H1 (cell line): ENCODE measurements around the gene PAGE4. TPM values are rescaled to one million over a fixed set of nuclear protein-coding genes. Genes with fewer than 3 reads are reported as not detected.

Experiments used
- CTCF ChIA-PET: fragments of 300-600 bp; sonication (Branson Sonifier 250); formaldehyde crosslinking; loops from one replicate; lab custom pipeline; 2021; ENCODE audit not compliant: partially characterized antibody; lab: Charles Lee
- POLR2A ChIA-PET: fragments of 300-600 bp; sonication (Branson Sonifier 250); formaldehyde crosslinking; loops from one replicate; lab custom pipeline; 2021; ENCODE audit warnings: inconsistent platforms; ENCODE audit not compliant: partially characterized antibody; lab: Charles Lee
- DNase-seq, 2 experiments: peaks; one replicate each; pipeline versions ENCODE4 v3.0.0 to v3.0.0-alpha.2; 2010 to 2022; ENCODE audit warnings: low spot score in 2 of 2, low read depth in 1 of 2, mixed read lengths in 1 of 2
- FAIRE-seq: peaks from 2 replicates; lab custom pipeline; 2011; peaks lifted over from hg19 to GRCh38; lab: Jason Lieb, UNC
- H2AFZ ChIP-seq: 2 replicates; pipeline ENCODE4 v1.8.1; 2012; ENCODE audit warnings: low read length, inconsistent platforms
- H2AK5ac ChIP-seq: 2 replicates; pipeline ENCODE4 v1.6.1; 2013; ENCODE audit warnings: low read depth, low read length
- H2BK120ac ChIP-seq: replicated peaks from 2 replicates; pipeline ENCODE3; 2013; ENCODE audit warnings: low read depth, low read length, inconsistent platforms
- H2BK12ac ChIP-seq: 2 replicates; pipeline ENCODE4 v1.6.1; 2013; ENCODE audit warnings: low read depth, low read length
- H2BK15ac ChIP-seq: 2 replicates; pipeline ENCODE4 v1.6.1; 2013; ENCODE audit warnings: low read length
- H2BK20ac ChIP-seq: 2 replicates; pipeline ENCODE4 v1.6.1; 2013; ENCODE audit warnings: low read length
- H2BK5ac ChIP-seq: 2 replicates; pipeline ENCODE4 v1.6.1; 2013; ENCODE audit warnings: low read depth, low read length
- H3K14ac ChIP-seq: 2 replicates; pipeline ENCODE4 v1.6.1; 2013; ENCODE audit warnings: inconsistent platforms; ENCODE audit not compliant: insufficient read length
- H3K18ac ChIP-seq: 2 replicates; pipeline ENCODE4 v1.6.1; 2013; ENCODE audit warnings: low read length; ENCODE audit errors: extremely low read depth
- H3K23ac ChIP-seq: 2 replicates; pipeline ENCODE4 v1.6.1; 2013; ENCODE audit warnings: inconsistent platforms; ENCODE audit not compliant: insufficient read length
- H3K23me2 ChIP-seq: 2 replicates; pipeline ENCODE4 v1.6.1; 2013; ENCODE audit warnings: low read depth, low read length
- H3K27ac ChIP-seq: 2 replicates; pipeline ENCODE4 v1.6.1; 2011; ENCODE audit warnings: low read depth, low read length, inconsistent platforms
- H3K27me3 ChIP-seq, 4 experiments: replicated peaks in 1 of 4; 1 replicate in 1 of 4; 2 replicates in 3 of 4; pipeline versions ENCODE4 v1.6.1 to v1.8.1; 2011 to 2013; ENCODE audit warnings: low read length in 3 of 4, mild to moderate bottlenecking in 3 of 4, inconsistent platforms in 2 of 4, mixed read lengths in 2 of 4, moderate library complexity in 1 of 4; ENCODE audit not compliant: control insufficient read depth in 3 of 4, insufficient read depth in 3 of 4; ENCODE audit errors: extremely low read depth in 1 of 4
- H3K36me3 ChIP-seq, 4 experiments: 2 replicates each; pipeline versions ENCODE4 v1.6.1 to v1.8.1; 2011 to 2013; ENCODE audit warnings: mild to moderate bottlenecking in 4 of 4, low read length in 3 of 4, moderate library complexity in 2 of 4, control low read depth in 1 of 4, inconsistent platforms in 1 of 4; ENCODE audit not compliant: insufficient read depth in 4 of 4, control insufficient read depth in 2 of 4
- H3K4ac ChIP-seq: replicated peaks from 2 replicates; pipeline ENCODE3; 2013; ENCODE audit warnings: low read length, low read depth, mixed read lengths, inconsistent platforms; ENCODE audit not compliant: insufficient read length
- H3K4me1 ChIP-seq, 4 experiments: replicated peaks in 1 of 4; 1 replicate in 1 of 4; 2 replicates in 3 of 4; pipeline versions ENCODE4 v1.6.1 to v1.8.1; 2011 to 2013; ENCODE audit warnings: low read length in 3 of 4, inconsistent platforms in 2 of 4, mixed read lengths in 1 of 4; ENCODE audit not compliant: insufficient read depth in 4 of 4, control insufficient read depth in 3 of 4
- H3K4me2 ChIP-seq, 2 experiments: 2 replicates each; pipeline versions ENCODE4 v1.6.1 to v1.8.1; 2011 to 2013; ENCODE audit warnings: low read depth in 2 of 2, low read length in 2 of 2, control low read depth in 1 of 2, inconsistent platforms in 1 of 2, mild to moderate bottlenecking in 1 of 2; ENCODE audit not compliant: insufficient read depth in 1 of 2
- H3K4me3 ChIP-seq, 4 experiments: fragments of 200-600, 300-600 bp in 1 of 4; sonication (generic), shearing (Covaris generic), sonication (Bioruptor Twin) in 1 of 4; 2 replicates each; pipeline versions ENCODE4 v1.5.1 to v1.8.1; 2011 to 2016; ENCODE audit warnings: low read length in 4 of 4, low read depth in 3 of 4, control low read depth in 2 of 4, inconsistent platforms in 2 of 4, mild to moderate bottlenecking in 2 of 4, mixed read lengths in 1 of 4, moderate library complexity in 1 of 4; ENCODE audit not compliant: insufficient read depth in 2 of 4; ENCODE audit errors: extremely low read depth in 1 of 4
- H3K56ac ChIP-seq: replicated peaks from 2 replicates; pipeline ENCODE3; 2013; ENCODE audit warnings: low read depth, mild to moderate bottlenecking, mixed read lengths, low read length, inconsistent platforms; ENCODE audit not compliant: insufficient read length
- H3K79me1 ChIP-seq: 2 replicates; pipeline ENCODE4 v1.6.1; 2013; ENCODE audit warnings: low read depth, low read length, control low read depth
- H3K79me2 ChIP-seq, 2 experiments: 2 replicates each; pipeline versions ENCODE4 v1.6.1 to v1.8.1; 2012 to 2013; ENCODE audit warnings: low read length in 2 of 2, mild to moderate bottlenecking in 2 of 2, inconsistent platforms in 1 of 2; ENCODE audit not compliant: insufficient read depth in 2 of 2, control insufficient read depth in 1 of 2
- H3K9ac ChIP-seq, 4 experiments: replicated peaks in 1 of 4; 1 replicate in 1 of 4; 2 replicates in 3 of 4; pipeline versions ENCODE4 v1.6.1 to v1.8.1; 2011 to 2013; ENCODE audit warnings: low read depth in 3 of 4, low read length in 3 of 4, control low read depth in 2 of 4, mild to moderate bottlenecking in 2 of 4, moderate library complexity in 2 of 4, inconsistent platforms in 1 of 4; ENCODE audit errors: extremely low read depth in 1 of 4
- H3K9me3 ChIP-seq, 2 experiments: 2 replicates each; pipeline versions ENCODE4 v1.6.1 to v1.8.1; 2012 to 2013; ENCODE audit warnings: mild to moderate bottlenecking in 2 of 2, moderate library complexity in 2 of 2, control low read depth in 1 of 2, inconsistent platforms in 1 of 2, low read depth in 1 of 2, low read length in 1 of 2, mixed read lengths in 1 of 2; ENCODE audit not compliant: insufficient read depth in 2 of 2
- H4K20me1 ChIP-seq, 2 experiments: replicated peaks in 1 of 2; 2 replicates each; pipeline versions ENCODE3 to v1.8.1; 2011 to 2013; ENCODE audit warnings: inconsistent platforms in 2 of 2, low read length in 2 of 2, mild to moderate bottlenecking in 1 of 2; ENCODE audit not compliant: insufficient read depth in 2 of 2, control insufficient read depth in 1 of 2
- H4K5ac ChIP-seq: 2 replicates; pipeline ENCODE4 v1.6.1; 2013; ENCODE audit warnings: low read length, low read depth, mixed read lengths, inconsistent platforms; ENCODE audit not compliant: insufficient read length
- H4K8ac ChIP-seq: 2 replicates; pipeline ENCODE4 v1.8.0; 2013; ENCODE audit warnings: mild to moderate bottlenecking, moderate library complexity, low read length, inconsistent platforms; ENCODE audit not compliant: insufficient read depth; ENCODE audit errors: extremely low read depth
- H4K91ac ChIP-seq: replicated peaks from 2 replicates; pipeline ENCODE3; 2013; ENCODE audit warnings: low read length, mixed read lengths, inconsistent platforms; ENCODE audit not compliant: insufficient read length
- BCL11A ChIP-seq, 2 experiments: IDR thresholded peaks; one replicate each; pipeline ENCODE4 v1.6.1; 2011; ENCODE audit warnings: low read depth in 2 of 2, low read length in 2 of 2, mild to moderate bottlenecking in 2 of 2
- EP300 ChIP-seq, 2 experiments: IDR thresholded peaks; 1 replicate in 1 of 2; 2 replicates in 1 of 2; pipeline ENCODE4 v1.6.1; 2011 to 2012; ENCODE audit warnings: low read depth in 2 of 2, low read length in 2 of 2, mild to moderate bottlenecking in 2 of 2, borderline replicate concordance in 1 of 2, inconsistent platforms in 1 of 2, moderate library complexity in 1 of 2
- FOSL1 ChIP-seq: IDR thresholded peaks from 2 replicates; pipeline ENCODE4 v1.6.1; 2011; ENCODE audit warnings: mild to moderate bottlenecking, low read depth, low read length, moderate library complexity; ENCODE audit not compliant: insufficient read depth
- GTF2F1 ChIP-seq: IDR thresholded peaks from 2 replicates; pipeline ENCODE4 v1.6.1; 2012; ENCODE audit warnings: low read depth, low read length, improper control_type of control experiment, borderline replicate concordance
- KDM4A ChIP-seq: IDR thresholded peaks from one replicate; pipeline ENCODE4 v1.7.1; 2012; ENCODE audit warnings: low read depth, mild to moderate bottlenecking, moderate library complexity, low read length, inconsistent platforms; ENCODE audit not compliant: severe bottlenecking
- POLR2A ChIP-seq, 2 experiments: IDR thresholded peaks; 1 replicate in 1 of 2; 2 replicates in 1 of 2; pipeline ENCODE4 v1.6.1; 2011; ENCODE audit warnings: low read depth in 2 of 2, low read length in 2 of 2, mild to moderate bottlenecking in 2 of 2; ENCODE audit errors: control extremely low read depth in 1 of 2
- POU5F1 ChIP-seq: IDR thresholded peaks from 2 replicates; pipeline ENCODE4 v1.6.1; 2011; ENCODE audit warnings: low read depth, mild to moderate bottlenecking, low read length, moderate library complexity
- SIN3A ChIP-seq, 2 experiments: IDR thresholded peaks in 1 of 2; conservative IDR thresholded peaks in 1 of 2; 2 replicates each; pipeline ENCODE4 v1.6.1; 2011 to 2012; ENCODE audit warnings: low read length in 2 of 2, improper control_type of control experiment in 1 of 2, low read depth in 1 of 2, mild to moderate bottlenecking in 1 of 2
- WGBS, 2 experiments: shearing (Covaris generic) in 1 of 2; methylation state at CpG; one replicate each; pipeline versions ENCODE4 v1.1.6 to v1.1.7; 2013 to 2015; ENCODE audit warnings: low lambda C conversion rate in 2 of 2, mixed read lengths in 2 of 2, inconsistent platforms in 1 of 2, low coverage in 1 of 2, missing lambda C conversion rate in 1 of 2; ENCODE audit not compliant: insufficient replicate concordance in 2 of 2, insufficient coverage in 1 of 2, insufficient read length in 1 of 2; ENCODE audit errors: extremely low coverage in 1 of 2, missing lambda C conversion rate in 1 of 2; 5-methylcytosine and 5-hydroxymethylcytosine counted together
- polyA plus RNA-seq, 7 experiments: library from polyadenylated mRNA; depleted of rRNA in 3 of 7; stranded (reverse) in 5 of 7; unstranded in 2 of 7; fragments of >200 nt in 5 of 7; fragments of 200-250 nt in 2 of 7; gene quantifications; 1 replicate in 5 of 7; 2 replicates in 1 of 7; 4 replicates in 1 of 7; pipeline versions ENCODE4 v1.2.1 to v1.2.3, GENCODE V29; 2011 to 2013; ENCODE audit warnings: missing spikeins in 2 of 7, mixed read lengths in 2 of 7
- total RNA-seq: library from RNA; stranded (reverse); fragmentation: NEBNext Ultra II Directional; extraction: Animal tissue kit (Norgen Biotek cat#: 25700); gene quantifications from 2 replicates; pipeline ENCODE4 v1.2.1, GENCODE V29; 2021

The PAGE4 gene
- total and polyA plus RNA-seq, 2 of the 8 experiments (the other 6 are each of a cell fraction or from before 2014, with no cell fraction given): 0.53 TPM; not detected in 1

GRCh38 chrX:49809891-49810632 lies 19.0 kb upstream of the PAGE4 start:
- H4K20me1 ChIP-seq: no peaks in the 10 kb centered on the region
- H3K79me2 ChIP-seq: no peaks in the 10 kb centered on the region
- H2AFZ ChIP-seq: no peak overlapping the region
- 69% methylated on average over 1 of the region's 1 CpG; no CpG with 5 or more reads in 1 of the 2 experiments for WGBS, 2 experiments
- H3K56ac ChIP-seq: no peak overlapping the region
- H3K23me2 ChIP-seq: no peaks in the 10 kb centered on the region
- no peak overlapping the region for H3K4me2 ChIP-seq
- H3K9me3 ChIP-seq: no peaks in the 10 kb centered on the region
- H2BK5ac ChIP-seq: no peak overlapping the region
- no peak overlapping the region for H2BK12ac ChIP-seq
- FAIRE-seq (no peak), DNase-seq (no peak)
- H3K9ac ChIP-seq: no peak overlapping the region
- H3K18ac ChIP-seq: no peak overlapping the region
- H2BK15ac ChIP-seq: no peak overlapping the region
- no peak overlapping the region for H2AK5ac ChIP-seq
- POLR2A ChIA-PET: no interaction called here
- H3K4ac ChIP-seq: no peak overlapping the region
- no peak overlapping the region for H4K5ac ChIP-seq
- H2BK120ac ChIP-seq: no peak overlapping the region
- no peak overlapping the region for H3K27ac ChIP-seq
- no peaks in the 10 kb centered on the region for H3K4me1 ChIP-seq
- no peak overlapping the region for H2BK20ac ChIP-seq
- H4K91ac ChIP-seq: no peak overlapping the region
- CTCF ChIA-PET: no interaction called here
- no peak overlapping the region for H3K23ac ChIP-seq
- H3K14ac ChIP-seq: no peak overlapping the region
- no peak overlapping the region for H3K4me3 ChIP-seq
- H3K27me3 ChIP-seq: no peaks in the 10 kb centered on the region
- H3K36me3 ChIP-seq: no peaks in the 10 kb centered on the region
- H4K8ac ChIP-seq: no peak overlapping the region
- H3K79me1 ChIP-seq: no peaks in the 10 kb centered on the region
- no peak for TF ChIP-seq GTF2F1
- no peak for TF ChIP-seq POLR2A (IDR thresholded peaks at IDR 0.05; ENCODE audit: control extremely low read depth in 1 of 2, low read depth in 2 of 2, low read length in 2 of 2)
- TF ChIP-seq POU5F1: no peak
- no peak for TF ChIP-seq EP300 (IDR thresholded peaks at IDR 0.05; ENCODE audit: borderline replicate concordance in 1 of 2, low read depth in 2 of 2, low read length in 2 of 2)
- no peak for TF ChIP-seq BCL11A (IDR thresholded peaks at IDR 0.05; ENCODE audit: low read depth in 2 of 2, low read length in 2 of 2)
- TF ChIP-seq FOSL1: no peak
- TF ChIP-seq SIN3A (conservative IDR thresholded peaks at IDR 0.05 in 1 of 2, IDR thresholded peaks at IDR 0.05 in 1 of 2; ENCODE audit: low read depth in 1 of 2, low read length in 2 of 2): no peak
- no peak for TF ChIP-seq KDM4A
